GM12875 (cell line): ENCODE data around the gene EXOC2.

Experiments used
- H3K4me3 ChIP-seq: one replicate; pipeline ENCODE4 v1.5.1; 2011; ENCODE audit warnings: low read depth, low read length, control low read depth
- TF ChIP-seq, protein P1 (sequence below): IDR thresholded peaks from 2 replicates; pipeline ENCODE4 v1.5.1; 2011; ENCODE audit warnings: low read depth, mild to moderate bottlenecking, control low read depth, inconsistent platforms, low read length, moderate library complexity, borderline replicate concordance; ENCODE audit not compliant: insufficient read depth

EXOC2 gene

DNA sequence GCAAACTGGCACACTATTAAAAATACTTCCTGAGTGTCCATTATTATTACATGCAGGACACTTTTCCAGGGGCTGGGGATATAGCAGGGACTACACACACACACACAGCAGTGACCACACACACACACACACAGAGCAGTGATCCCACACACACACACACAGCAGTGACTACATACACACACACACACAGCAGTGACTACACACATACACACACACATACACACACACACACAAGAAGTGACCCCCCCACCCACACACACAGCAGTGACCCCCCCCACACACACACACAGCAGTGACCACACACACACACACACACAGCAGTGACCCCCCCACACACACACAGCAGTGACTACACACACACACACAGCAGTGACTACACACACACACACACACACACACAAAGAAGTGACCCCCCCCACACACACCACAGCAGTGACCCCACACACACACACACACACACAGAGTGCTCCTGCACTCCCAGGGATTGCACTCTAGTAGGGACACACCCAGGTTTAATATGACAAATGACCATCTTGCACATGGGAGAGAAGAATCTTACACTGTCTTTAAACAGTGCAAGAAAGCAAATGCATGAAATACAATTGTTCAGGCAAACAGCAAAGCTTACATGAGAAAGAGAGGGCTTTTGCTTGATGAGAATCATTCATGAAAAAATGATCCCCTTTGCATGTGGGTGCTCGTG, 185.9 kb downstream of the EXOC2 start:
- no peak overlapping the region for H3K4me3 ChIP-seq
- TF ChIP-seq, protein P1, sequence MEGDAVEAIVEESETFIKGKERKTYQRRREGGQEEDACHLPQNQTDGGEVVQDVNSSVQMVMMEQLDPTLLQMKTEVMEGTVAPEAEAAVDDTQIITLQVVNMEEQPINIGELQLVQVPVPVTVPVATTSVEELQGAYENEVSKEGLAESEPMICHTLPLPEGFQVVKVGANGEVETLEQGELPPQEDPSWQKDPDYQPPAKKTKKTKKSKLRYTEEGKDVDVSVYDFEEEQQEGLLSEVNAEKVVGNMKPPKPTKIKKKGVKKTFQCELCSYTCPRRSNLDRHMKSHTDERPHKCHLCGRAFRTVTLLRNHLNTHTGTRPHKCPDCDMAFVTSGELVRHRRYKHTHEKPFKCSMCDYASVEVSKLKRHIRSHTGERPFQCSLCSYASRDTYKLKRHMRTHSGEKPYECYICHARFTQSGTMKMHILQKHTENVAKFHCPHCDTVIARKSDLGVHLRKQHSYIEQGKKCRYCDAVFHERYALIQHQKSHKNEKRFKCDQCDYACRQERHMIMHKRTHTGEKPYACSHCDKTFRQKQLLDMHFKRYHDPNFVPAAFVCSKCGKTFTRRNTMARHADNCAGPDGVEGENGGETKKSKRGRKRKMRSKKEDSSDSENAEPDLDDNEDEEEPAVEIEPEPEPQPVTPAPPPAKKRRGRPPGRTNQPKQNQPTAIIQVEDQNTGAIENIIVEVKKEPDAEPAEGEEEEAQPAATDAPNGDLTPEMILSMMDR = no peak

DNA sequence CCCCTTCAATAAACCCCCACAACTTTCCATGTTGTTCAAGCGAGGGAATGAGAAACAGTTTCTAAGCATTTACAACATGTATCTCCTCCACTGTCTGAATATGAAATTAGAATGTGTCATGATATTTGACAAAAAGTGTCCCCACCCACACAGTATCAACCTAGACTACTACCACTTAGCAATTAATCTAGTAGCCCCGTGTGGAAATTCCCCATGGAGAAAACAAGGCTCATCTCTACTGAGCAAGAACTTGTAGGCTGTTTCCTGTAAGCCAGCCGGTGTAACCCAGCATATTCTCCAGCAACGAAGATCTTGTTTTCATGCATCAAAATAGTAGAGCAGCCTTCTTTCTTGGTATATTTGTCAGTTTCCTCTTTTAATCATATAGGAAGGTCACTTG, 186.4 kb downstream of the EXOC2 start:
- no peak overlapping the region for H3K4me3 ChIP-seq
- TF ChIP-seq, protein P1 = no peak

DNA sequence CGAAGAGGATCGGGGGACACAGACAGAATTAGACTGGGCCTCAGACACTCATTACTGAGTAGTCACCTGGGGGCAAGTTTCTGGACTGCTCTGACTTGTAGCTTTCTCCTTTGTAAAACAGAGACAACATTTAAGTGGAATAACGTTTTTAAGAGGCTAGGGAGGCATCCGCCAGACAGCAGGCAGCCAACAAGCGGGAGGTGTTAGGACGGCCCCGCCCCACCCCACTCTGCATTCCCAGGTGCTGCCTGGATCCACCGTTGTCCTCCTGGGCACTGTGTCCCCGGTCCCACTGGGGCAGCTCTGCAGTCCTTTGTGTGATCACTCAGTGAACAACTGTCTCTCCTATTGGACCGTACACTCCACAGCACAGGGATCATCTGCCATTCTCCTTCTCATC, 187.6 kb downstream of the EXOC2 start:
- TF ChIP-seq, protein P1 = no peak
- H3K4me3 ChIP-seq = no peak overlapping the region

DNA sequence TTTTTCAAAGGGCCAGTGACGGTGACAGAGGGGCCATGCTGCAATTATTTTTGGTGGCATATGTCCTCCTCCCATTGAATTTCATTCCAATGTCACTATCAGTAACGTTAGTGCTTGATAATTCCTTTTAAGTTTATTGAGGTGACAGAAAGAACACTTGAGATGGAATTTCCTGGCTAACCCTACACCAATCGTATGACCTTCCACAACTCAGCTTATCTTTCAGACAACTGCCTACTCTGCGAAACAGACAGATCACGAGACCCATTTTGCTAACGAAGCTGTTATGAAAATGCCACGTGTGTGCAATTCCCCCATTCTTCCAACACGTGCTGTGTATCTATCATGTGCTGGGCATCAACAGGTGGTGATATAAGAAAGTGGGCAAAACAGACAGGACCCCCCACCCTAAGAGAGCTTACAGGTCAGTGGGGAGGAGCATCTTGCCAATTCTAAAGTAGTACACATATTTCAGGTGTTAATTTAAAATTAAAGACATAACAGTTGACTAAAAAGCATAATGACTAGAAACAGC, 188.4 kb downstream of the EXOC2 start:
- TF ChIP-seq, protein P1 = no peak
- H3K4me3 ChIP-seq = no peak overlapping the region

DNA sequence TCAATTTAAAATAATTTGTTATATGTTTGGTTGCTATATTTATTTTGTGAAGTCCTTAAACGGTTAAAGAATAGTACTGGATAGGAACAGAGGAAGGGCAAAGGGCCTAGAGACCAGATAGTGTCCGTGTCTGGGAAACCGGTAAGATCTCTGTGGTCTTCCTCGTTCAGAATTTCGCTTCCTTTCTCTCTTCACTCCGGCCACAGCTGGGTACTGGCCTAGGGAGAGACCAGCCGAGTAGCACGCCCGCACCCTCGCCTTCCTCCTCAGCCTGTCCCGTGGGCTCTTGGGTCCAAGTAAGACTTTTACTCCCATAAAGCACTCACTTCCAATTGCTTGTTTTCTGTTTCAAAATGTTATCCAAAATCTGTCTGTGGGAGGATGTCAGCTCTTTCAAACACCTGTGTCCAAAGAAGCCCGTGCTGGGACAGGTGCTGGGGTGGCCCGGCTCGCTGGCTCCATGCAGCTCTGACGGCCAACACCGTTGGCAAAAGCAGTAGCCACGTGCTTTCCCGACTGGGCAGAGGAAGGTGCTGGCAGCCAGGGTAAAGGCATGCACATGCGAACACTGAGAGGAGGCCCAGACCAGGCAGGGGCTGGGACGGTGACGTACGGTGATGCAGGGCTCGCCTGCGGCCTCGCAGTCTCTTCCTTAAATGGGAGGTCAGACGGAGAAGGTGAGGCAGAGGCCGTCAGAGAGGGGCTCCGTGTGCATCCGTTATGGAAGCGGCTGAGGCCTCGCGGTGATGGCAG, 189.2 kb downstream of the EXOC2 start:
- TF ChIP-seq, protein P1 = no peak
- H3K4me3 ChIP-seq = no peak overlapping the region

DNA sequence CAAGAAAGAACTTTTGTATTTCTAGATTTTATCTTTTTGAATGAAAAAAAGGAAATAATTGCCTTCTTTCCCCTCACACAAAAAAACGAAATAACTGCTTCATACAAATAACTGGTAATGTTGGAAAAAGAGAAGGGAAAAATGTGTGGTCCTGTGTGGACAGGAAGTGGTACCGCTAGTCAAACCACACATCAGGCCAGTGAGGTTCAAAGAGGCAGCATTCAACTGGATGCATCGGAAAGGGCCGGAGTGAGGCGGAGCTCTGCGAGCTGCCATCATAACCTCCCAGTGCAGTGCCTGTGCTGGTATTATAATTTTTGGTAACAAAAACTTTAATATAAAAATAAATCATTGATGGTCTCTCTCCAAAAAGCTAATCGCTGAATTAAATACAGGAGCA, 190.2 kb downstream of the EXOC2 start:
- no peak overlapping the region for H3K4me3 ChIP-seq
- TF ChIP-seq, protein P1 = no peak

DNA sequence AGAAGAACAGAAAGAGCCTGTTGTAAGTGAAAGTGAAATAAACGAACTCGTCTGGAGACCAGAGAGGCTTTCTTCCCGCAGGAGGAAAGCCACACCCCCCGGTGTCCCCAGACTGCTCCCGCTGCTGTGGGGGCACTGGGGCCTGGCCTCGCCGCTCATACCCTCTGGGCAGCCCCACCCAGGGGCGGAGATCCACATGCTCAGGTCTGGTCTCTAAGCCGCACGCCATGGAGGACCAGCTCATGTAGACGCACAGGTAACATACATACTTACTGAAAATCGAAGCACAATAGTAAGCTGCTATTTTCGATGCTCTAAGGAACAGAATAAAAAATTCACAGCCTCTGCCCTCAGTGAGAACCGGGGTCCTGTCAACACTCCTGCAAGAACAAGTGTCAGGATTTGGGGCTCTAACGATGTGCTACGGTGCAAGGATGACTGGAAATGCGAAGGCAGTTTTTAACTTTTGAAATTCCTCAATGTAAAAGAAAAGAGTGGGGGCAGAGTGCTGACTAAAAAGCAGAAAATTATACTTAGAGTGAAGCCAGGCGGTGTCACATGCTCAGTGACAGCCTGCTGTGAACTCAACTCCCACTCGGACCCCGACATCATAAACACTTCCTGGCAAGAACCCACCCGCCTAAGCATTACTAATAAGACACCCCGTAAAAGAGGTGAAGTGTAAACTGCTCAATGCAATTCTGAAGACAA, 190.9 kb downstream of the EXOC2 start:
- TF ChIP-seq, protein P1 = no peak
- H3K4me3 ChIP-seq = peak overlapping the region; percentile 44
